ENCODE data around the gene RAB8A.

The RAB8A gene

GRCh38 chr19:16111160-16111908 is at the start of gene RAB8A:
Gene RAB8A (plus strand): TSS chr19:16111889. CDS start chr19:16111902, 13 bp downstream.
- DNase-seq = peak; percentile 98

GRCh38 chr19:16061943-16062342 is 49.7 kb upstream of the RAB8A start:
- no peak for DNase-seq

GRCh38 chr19:16062789-16063188 is 48.9 kb upstream of the RAB8A start:
- DNase-seq = no peak

GRCh38 chr19:16064209-16064889 is 47.3 kb upstream of the RAB8A start:
- no peak for DNase-seq

GRCh38 chr19:16066611-16067104 is 45.0 kb upstream of the RAB8A start:
- no peak for DNase-seq

GRCh38 chr19:16067205-16067938 is 44.3 kb upstream of the RAB8A start:
- no peak for DNase-seq

- no peak for DNase-seq
These were observed 42.9 kb upstream of the RAB8A start for GRCh38 chr19:16068696-16069259.

GRCh38 chr19:16069813-16070365 is 41.8 kb upstream of the RAB8A start:
- DNase-seq = no peak

- DNase-seq = no peak
These were observed 41.2 kb upstream of the RAB8A start for GRCh38 chr19:16070366-16070990.

- DNase-seq = no peak
These were observed 40.5 kb upstream of the RAB8A start for GRCh38 chr19:16071072-16071691.

GRCh38 chr19:16073481-16073880 is 38.2 kb upstream of the RAB8A start:
- no peak for DNase-seq

GRCh38 chr19:16073988-16074387 is 37.7 kb upstream of the RAB8A start:
- DNase-seq = no peak

- no peak for DNase-seq
These were observed 37.0 kb upstream of the RAB8A start for GRCh38 chr19:16074488-16075365.

- no peak for DNase-seq
These were observed 36.1 kb upstream of the RAB8A start for GRCh38 chr19:16075430-16076153.

GRCh38 chr19:16076154-16076957 is 35.3 kb upstream of the RAB8A start, which contains the start of gene TPM4:
Gene TPM4 (plus strand): TSS chr19:16076495. CDS start chr19:16076566, 71 bp downstream.
- peak; percentile 37 for DNase-seq

GRCh38 chr19:16076958-16077611 is 34.6 kb upstream of the RAB8A start:
- DNase-seq = peak; percentile 34

GRCh38 chr19:16077984-16078758 is 33.5 kb upstream of the RAB8A start:
- DNase-seq = no peak
